Stomach (tissue), 9 donors: ENCODE results near the gene PPFIA1. TPM values are rescaled to one million over a fixed set of nuclear protein-coding genes. Genes with fewer than 3 reads are reported as not detected.

Source experiments
- DNase-seq, 2 donors: peaks; one replicate each; pipeline versions ENCODE4 v3.0.0 to v3.0.0-alpha.2; 2013 to 2019
- H3K27ac ChIP-seq, 5 donors: fragments of 200-600 bp in 4 of 5; sonication (generic) in 4 of 5; one replicate each; pipeline ENCODE4 v1.5.1; 2013 to 2019; ENCODE audit warnings: mild to moderate bottlenecking in 1 of 5, moderate library complexity in 1 of 5
- H3K27me3 ChIP-seq, 3 donors: fragments of 200-600 bp; sonication (generic); one replicate each; pipeline ENCODE4 v1.5.1; 2017 to 2019; ENCODE audit warnings: mixed run types in 1 of 3
- H3K36me3 ChIP-seq, 4 donors: fragments of 200-600 bp; sonication (generic); 1 replicate in 3 of 4; 2 replicates in 1 of 4; pipeline ENCODE4 v1.5.1; 2016 to 2019
- H3K4me1 ChIP-seq, 4 donors: fragments of 200-600 bp; sonication (generic); one replicate each; pipeline ENCODE4 v1.5.1; 2016 to 2019
- H3K4me3 ChIP-seq, 4 donors: fragments of 200-600 bp; sonication (generic) in 3 of 4; one replicate each; pipeline ENCODE4 v1.5.1; 2016 to 2019; ENCODE audit warnings: mild to moderate bottlenecking in 1 of 4
- H3K9me3 ChIP-seq, 4 donors: fragments of 200-600 bp; sonication (generic); one replicate each; pipeline ENCODE4 v1.5.1; 2016 to 2019
- EP300 ChIP-seq: sonication (generic); formaldehyde crosslinking; IDR thresholded peaks from one replicate; pipeline ENCODE4 v1.6.1; 2017; ENCODE audit warnings: antibody characterized with exemption
- POLR2A ChIP-seq, 4 donors: fragments of 450-650 bp; IDR thresholded peaks; one replicate each; pipeline ENCODE4 v1.6.1; 2016; ENCODE audit warnings: antibody characterized with exemption in 4 of 4, control low read depth in 2 of 4, mild to moderate bottlenecking in 1 of 4, moderate library complexity in 1 of 4
- POLR2AphosphoS5 ChIP-seq, 3 donors: sonication (generic); formaldehyde crosslinking; IDR thresholded peaks; one replicate each; pipeline ENCODE4 v1.6.1; 2016; ENCODE audit warnings: antibody characterized with exemption in 3 of 3
- WGBS, 5 donors: extraction: QIAGEN DNeasy Blood & Tissue Kit in 3 of 5; methylation state at CpG; one replicate each; pipeline versions ENCODE4 v1.1.5 to v1.1.7; 2013 to 2018; 5-methylcytosine and 5-hydroxymethylcytosine counted together
- intact Hi-C: fragments of 100-400 bp; cut with DNase I; formaldehyde crosslinking; loops from one replicate; pipeline ENCODE4 v1.15.1; 2023; ENCODE audit warnings: low total_unique reads
- polyA plus RNA-seq, 3 donors: library from polyadenylated mRNA; stranded (reverse); fragments of 200-250 nt; gene quantifications; one replicate each; pipeline ENCODE4 v1.2.3, GENCODE V29; 2013
- total RNA-seq, 5 donors: library from RNA; depleted of rRNA; stranded (reverse); fragments of >200 nt; gene quantifications; one replicate each; pipeline versions ENCODE4 v1.1.0 to v1.2.3, GENCODE V29; 2014 to 2016
- TF ChIP-seq, protein P1 (sequence below), 7 experiments: fragments of 450-650 bp in 4 of 7; fragments of 200-600 bp in 3 of 7; sonication (generic) in 3 of 7; IDR thresholded peaks; one replicate each; pipeline ENCODE4 v1.5.1; 2016 to 2019; ENCODE audit warnings: antibody characterized with exemption in 7 of 7, control low read depth in 2 of 7, mild to moderate bottlenecking in 1 of 7
- donor health status: healthy with polysubstance abuse.
- donor health status: Bipolar disorder and iron deficiency.
- donor health status: healthy.

Gene PPFIA1
- total and polyA plus RNA-seq, 8 donors, result 10.8 to 108 (median 35.5) TPM

DNA sequence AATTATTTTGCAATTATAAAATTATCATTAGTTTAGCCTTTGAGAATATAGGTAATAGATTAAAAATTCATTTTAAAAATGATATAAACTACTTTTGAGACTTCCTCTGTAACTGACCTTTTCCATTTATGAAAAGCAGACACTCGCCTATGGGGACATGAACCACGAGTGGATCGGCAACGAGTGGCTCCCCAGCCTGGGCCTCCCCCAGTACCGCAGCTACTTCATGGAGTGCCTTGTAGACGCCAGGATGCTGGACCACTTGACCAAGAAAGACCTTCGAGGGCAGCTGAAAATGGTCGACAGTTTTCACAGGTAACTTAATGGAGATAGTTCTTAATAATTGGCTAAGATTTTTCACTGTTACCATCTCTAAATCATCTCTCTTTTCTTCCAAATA lies 101.6 kb downstream of the PPFIA1 start:
- TF ChIP-seq, protein P1, sequence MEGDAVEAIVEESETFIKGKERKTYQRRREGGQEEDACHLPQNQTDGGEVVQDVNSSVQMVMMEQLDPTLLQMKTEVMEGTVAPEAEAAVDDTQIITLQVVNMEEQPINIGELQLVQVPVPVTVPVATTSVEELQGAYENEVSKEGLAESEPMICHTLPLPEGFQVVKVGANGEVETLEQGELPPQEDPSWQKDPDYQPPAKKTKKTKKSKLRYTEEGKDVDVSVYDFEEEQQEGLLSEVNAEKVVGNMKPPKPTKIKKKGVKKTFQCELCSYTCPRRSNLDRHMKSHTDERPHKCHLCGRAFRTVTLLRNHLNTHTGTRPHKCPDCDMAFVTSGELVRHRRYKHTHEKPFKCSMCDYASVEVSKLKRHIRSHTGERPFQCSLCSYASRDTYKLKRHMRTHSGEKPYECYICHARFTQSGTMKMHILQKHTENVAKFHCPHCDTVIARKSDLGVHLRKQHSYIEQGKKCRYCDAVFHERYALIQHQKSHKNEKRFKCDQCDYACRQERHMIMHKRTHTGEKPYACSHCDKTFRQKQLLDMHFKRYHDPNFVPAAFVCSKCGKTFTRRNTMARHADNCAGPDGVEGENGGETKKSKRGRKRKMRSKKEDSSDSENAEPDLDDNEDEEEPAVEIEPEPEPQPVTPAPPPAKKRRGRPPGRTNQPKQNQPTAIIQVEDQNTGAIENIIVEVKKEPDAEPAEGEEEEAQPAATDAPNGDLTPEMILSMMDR (IDR thresholded peaks at IDR 0.05), result no peak
- TF ChIP-seq POLR2A (IDR thresholded peaks at IDR 0.05) (no peak), POLR2AphosphoS5 (IDR thresholded peaks at IDR 0.05) (no peak), EP300 (no peak)
- 95 to 98% (median 96%) methylated on average over 8 of the region's 8 CpGs for WGBS, 5 donors
- no peak for DNase-seq

DNA sequence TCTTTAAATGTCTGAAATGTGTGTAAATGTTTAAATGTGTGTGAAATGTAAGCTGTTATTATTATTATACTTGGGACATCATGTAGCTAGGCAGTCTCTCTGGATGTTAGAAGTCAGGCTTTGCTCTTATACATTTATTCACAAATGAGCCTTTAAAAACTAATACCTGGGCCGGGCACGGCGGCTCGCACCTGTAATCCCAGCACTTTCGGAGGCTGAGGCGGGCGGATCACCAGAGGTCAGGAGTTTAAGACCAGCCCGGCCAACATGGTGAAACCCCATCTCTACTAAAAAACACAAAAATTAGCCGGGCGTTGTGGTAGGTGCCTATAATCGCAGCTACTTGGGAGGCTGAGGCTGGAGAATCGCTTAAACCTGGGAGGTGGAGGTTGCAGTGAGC lies 106.1 kb downstream of the PPFIA1 start:
- Histone ChIP-seq H3K9me3 (no peaks in the 10 kb centered on the region), H3K27ac (no peak overlapping the region), H3K4me1 (no peaks in the 10 kb centered on the region), H3K27me3 (no peaks in the 10 kb centered on the region), H3K4me3 (no peak overlapping the region), H3K36me3 (peaks cover 44 to 96% (median 95%) of the 10 kb centered on the region in 4 donors)
- no peak for DNase-seq
- TF ChIP-seq POLR2A (IDR thresholded peaks at IDR 0.05), result no peak
- TF ChIP-seq, protein P1 (IDR thresholded peaks at IDR 0.05), result no peak
- no peak for TF ChIP-seq EP300
- no peak for TF ChIP-seq POLR2AphosphoS5 (IDR thresholded peaks at IDR 0.05)
- 90 to 97% (median 96%) methylated on average over 12 of the region's 12 CpGs for WGBS, 5 donors
- intact Hi-C loops, result no loop called here

More for the DNA sequence above, 101.6 kb downstream of the PPFIA1 start:
- Histone ChIP-seq H3K4me3 (no peak overlapping the region), H3K9me3 (no peaks in the 10 kb centered on the region), H3K27me3 (no peaks in the 10 kb centered on the region), H3K4me1 (no peaks in the 10 kb centered on the region), H3K36me3 (peaks cover 32 to 70% (median 64%) of the 10 kb centered on the region in 4 donors), H3K27ac (no peak overlapping the region)
- intact Hi-C loops, result no loop called here

DNA sequence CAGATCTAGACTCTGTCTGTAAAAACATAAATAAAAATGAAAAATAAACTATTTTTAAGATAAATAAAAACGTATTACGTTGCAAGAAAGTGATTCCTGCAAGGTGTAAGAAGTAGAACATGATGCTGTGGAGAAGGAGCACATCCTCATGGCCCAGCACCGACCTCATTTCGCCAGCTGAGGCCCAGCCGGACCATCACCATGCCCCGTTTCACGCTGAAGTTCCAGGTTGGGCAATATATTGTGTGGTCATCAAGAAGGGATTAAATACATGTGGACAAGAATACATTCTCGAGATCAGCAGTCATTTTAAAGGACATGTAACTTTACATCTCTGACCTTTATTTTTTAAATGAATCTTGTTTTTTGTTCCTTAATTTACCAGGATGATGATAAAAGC lies 107.2 kb downstream of the PPFIA1 start:
- H3K27me3 ChIP-seq, result no peaks in the 10 kb centered on the region
- peaks cover 40 to 99% (median 98%) of the 10 kb centered on the region in 4 donors for H3K36me3 ChIP-seq
- no peak overlapping the region for H3K27ac ChIP-seq
- no peaks in the 10 kb centered on the region for H3K9me3 ChIP-seq
- H3K4me3 ChIP-seq, result no peak overlapping the region
- WGBS, 5 donors, result 87 to 96% (median 91%) methylated on average over 8 of the region's 8 CpGs
- intact Hi-C loops, result no loop called here
- DNase-seq, result no peak
- H3K4me1 ChIP-seq, result peaks cover 0 to 8% (median 2%) of the 10 kb centered on the region in 4 donors
- TF ChIP-seq POLR2A (IDR thresholded peaks at IDR 0.05) (no peak), EP300 (no peak), POLR2AphosphoS5 (IDR thresholded peaks at IDR 0.05) (no peak)
- TF ChIP-seq, protein P1 (IDR thresholded peaks at IDR 0.05), result no peak

DNA sequence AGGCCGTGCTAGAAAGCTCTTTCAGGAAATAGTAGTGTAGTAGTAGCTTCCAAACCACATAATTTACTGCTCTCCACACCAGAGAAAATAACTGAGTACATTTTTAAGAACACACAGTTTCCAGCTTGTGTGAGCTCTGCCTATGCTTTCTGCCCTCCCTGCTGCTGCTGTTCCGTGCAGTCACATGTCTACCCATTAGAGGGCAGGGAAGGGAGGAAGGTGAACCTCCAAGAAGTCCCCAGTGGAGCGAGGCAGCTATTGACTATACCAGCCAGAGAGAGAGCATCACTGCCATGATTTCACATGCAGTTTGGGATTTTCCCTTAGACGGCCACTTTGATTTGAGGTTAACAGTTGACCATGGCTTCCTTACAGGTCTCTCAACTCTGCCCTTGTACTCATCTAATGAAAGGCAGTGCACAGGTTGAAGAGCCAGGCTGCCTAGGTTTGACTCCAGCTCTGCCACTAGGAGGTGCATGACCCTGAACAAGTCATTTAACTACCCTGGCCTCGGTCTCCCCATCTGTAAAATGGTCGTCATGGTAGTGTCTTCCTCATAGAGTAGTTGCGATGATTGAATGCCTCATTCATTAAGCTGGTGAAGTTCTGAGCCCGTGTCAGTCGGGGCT lies 108.1 kb downstream of the PPFIA1 start:
- Histone ChIP-seq H3K9me3 (no peaks in the 10 kb centered on the region), H3K27me3 (no peaks in the 10 kb centered on the region), H3K36me3 (peaks cover 34 to 95% (median 93%) of the 10 kb centered on the region in 4 donors), H3K4me3 (no peak overlapping the region), H3K4me1 (peaks cover 0 to 9% (median 3%) of the 10 kb centered on the region in 4 donors), H3K27ac (no peak overlapping the region)
- 86 to 96% (median 88%) methylated on average over 7 to 9 of the region's 9 CpGs for WGBS, 5 donors
- intact Hi-C loops, result no loop called here
- no peak for TF ChIP-seq POLR2A (IDR thresholded peaks at IDR 0.05)
- TF ChIP-seq, protein P1 (IDR thresholded peaks at IDR 0.05), result no peak
- no peak for TF ChIP-seq EP300
- TF ChIP-seq POLR2AphosphoS5 (IDR thresholded peaks at IDR 0.05), result no peak
- no peak for DNase-seq
